ENCODE data around the gene ELF4. TPM values are rescaled to one million over a fixed set of nuclear protein-coding genes. Genes with fewer than 3 reads are reported as not detected.

Gene ELF4
- total RNA-seq, 1 experiment from 2014 or later = 1.9 TPM

DNA sequence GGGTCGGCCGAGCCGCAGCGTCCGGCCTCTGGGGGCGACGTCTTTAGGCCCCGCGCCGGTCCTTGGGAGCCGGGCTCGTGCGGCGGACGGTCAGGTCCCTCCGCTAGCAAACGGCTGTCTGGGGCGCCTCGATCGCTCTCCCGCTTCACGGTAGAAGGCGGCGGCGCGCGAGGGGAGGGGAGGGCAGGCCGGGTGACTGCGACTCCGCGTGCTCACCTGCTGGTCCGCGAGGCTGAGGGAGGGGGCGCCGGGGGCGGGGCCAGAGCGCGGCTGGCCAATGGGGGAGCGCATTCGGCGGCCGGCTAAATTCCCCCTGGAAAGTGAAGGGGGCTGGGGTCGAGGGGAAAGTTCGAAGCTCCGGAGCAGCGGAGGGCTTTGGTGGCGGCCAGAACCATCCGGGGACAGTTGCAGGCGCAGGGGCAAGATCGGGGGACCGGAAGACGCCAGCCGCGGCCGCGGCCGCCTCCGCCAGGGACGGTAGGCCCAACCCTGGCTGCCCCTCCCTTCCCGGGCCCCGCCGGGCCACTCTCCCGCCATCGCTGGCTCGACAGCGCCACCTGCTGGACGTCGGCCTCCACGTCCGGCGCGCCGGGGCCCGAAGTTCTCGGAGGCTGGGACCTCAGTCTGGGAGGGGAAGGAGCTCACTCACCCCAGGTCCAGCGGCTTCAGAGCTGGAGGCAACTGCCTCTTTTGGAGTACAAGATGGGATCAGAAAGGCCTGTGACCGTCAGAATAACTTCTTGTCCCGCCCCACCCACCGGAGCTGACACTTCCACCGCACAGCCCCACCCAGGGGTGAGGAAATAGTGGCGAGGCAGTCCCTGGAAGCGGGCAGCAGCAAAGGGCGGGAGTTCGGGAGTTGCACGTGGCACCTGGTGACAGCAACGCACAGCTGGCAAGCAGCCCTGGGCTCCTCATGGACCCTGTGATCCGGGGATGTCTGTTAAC is 49.9 kb downstream of the ELF4 start (continued):
- TF ChIP-seq, protein P1, sequence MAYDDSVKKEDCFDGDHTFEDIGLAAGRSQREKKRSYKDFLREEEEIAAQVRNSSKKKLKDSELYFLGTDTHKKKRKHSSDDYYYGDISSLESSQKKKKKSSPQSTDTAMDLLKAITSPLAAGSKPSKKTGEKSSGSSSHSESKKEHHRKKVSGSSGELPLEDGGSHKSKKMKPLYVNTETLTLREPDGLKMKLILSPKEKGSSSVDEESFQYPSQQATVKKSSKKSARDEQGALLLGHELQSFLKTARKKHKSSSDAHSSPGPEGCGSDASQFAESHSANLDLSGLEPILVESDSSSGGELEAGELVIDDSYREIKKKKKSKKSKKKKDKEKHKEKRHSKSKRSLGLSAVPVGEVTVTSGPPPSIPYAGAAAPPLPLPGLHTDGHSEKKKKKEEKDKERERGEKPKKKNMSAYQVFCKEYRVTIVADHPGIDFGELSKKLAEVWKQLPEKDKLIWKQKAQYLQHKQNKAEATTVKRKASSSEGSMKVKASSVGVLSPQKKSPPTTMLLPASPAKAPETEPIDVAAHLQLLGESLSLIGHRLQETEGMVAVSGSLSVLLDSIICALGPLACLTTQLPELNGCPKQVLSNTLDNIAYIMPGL (CRISPR knock-in tag; IDR thresholded peaks at IDR 0.05) = peak; percentile 55; the same call in 1 of the 2 replicates
- TF ChIP-seq ZNF532 (CRISPR knock-in tag; IDR thresholded peaks at IDR 0.05; ENCODE audit: borderline replicate concordance) = no peak
- TF ChIP-seq ZNF396 (CRISPR knock-in tag; IDR thresholded peaks at IDR 0.05; ENCODE audit: borderline replicate concordance) = no peak
- TF ChIP-seq GABPB1 (CRISPR knock-in tag; IDR thresholded peaks at IDR 0.05) = no peak
- no peak for TF ChIP-seq E2F4 (CRISPR knock-in tag; IDR thresholded peaks at IDR 0.05; ENCODE audit: borderline replicate concordance, low read depth)
- 0 out of 2 replicates have a peak, but pooled peaks have one; percentile 37 for TF ChIP-seq JUN (CRISPR knock-in tag; IDR thresholded peaks at IDR 0.05)
- TF ChIP-seq GRHL2 (CRISPR knock-in tag; IDR thresholded peaks at IDR 0.05; ENCODE audit: insufficient replicate concordance, severe bottlenecking) = no peak
- 0 out of 2 replicates have a peak, but pooled peaks have one; percentile 30 for TF ChIP-seq MYBL2 (CRISPR knock-in tag; IDR thresholded peaks at IDR 0.05)
- TF ChIP-seq ARID4B (CRISPR knock-in tag; IDR thresholded peaks at IDR 0.05; ENCODE audit: borderline replicate concordance) = no peak; the same call in 1 of the 2 replicates
- no peak for TF ChIP-seq TCF7 (CRISPR knock-in tag; IDR thresholded peaks at IDR 0.05; ENCODE audit: low read depth)
- peak; percentile 81 for TF ChIP-seq TP53 (CRISPR knock-in tag; IDR thresholded peaks at IDR 0.05)
- TF ChIP-seq, protein P2, sequence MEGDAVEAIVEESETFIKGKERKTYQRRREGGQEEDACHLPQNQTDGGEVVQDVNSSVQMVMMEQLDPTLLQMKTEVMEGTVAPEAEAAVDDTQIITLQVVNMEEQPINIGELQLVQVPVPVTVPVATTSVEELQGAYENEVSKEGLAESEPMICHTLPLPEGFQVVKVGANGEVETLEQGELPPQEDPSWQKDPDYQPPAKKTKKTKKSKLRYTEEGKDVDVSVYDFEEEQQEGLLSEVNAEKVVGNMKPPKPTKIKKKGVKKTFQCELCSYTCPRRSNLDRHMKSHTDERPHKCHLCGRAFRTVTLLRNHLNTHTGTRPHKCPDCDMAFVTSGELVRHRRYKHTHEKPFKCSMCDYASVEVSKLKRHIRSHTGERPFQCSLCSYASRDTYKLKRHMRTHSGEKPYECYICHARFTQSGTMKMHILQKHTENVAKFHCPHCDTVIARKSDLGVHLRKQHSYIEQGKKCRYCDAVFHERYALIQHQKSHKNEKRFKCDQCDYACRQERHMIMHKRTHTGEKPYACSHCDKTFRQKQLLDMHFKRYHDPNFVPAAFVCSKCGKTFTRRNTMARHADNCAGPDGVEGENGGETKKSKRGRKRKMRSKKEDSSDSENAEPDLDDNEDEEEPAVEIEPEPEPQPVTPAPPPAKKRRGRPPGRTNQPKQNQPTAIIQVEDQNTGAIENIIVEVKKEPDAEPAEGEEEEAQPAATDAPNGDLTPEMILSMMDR (IDR thresholded peaks at IDR 0.05) = peak; percentile 81
- TF ChIP-seq ZMAT4 (CRISPR knock-in tag; IDR thresholded peaks at IDR 0.05) = no peak
- TF ChIP-seq KAT7 (CRISPR knock-in tag; IDR thresholded peaks at IDR 0.05; ENCODE audit: borderline replicate concordance) = no peak
- no peak for TF ChIP-seq ZNF219 (CRISPR knock-in tag; IDR thresholded peaks at IDR 0.05; ENCODE audit: borderline replicate concordance)
- TF ChIP-seq ELF4 (CRISPR knock-in tag; IDR thresholded peaks at IDR 0.05; ENCODE audit: low read depth) = no peak
- TF ChIP-seq, protein P3, sequence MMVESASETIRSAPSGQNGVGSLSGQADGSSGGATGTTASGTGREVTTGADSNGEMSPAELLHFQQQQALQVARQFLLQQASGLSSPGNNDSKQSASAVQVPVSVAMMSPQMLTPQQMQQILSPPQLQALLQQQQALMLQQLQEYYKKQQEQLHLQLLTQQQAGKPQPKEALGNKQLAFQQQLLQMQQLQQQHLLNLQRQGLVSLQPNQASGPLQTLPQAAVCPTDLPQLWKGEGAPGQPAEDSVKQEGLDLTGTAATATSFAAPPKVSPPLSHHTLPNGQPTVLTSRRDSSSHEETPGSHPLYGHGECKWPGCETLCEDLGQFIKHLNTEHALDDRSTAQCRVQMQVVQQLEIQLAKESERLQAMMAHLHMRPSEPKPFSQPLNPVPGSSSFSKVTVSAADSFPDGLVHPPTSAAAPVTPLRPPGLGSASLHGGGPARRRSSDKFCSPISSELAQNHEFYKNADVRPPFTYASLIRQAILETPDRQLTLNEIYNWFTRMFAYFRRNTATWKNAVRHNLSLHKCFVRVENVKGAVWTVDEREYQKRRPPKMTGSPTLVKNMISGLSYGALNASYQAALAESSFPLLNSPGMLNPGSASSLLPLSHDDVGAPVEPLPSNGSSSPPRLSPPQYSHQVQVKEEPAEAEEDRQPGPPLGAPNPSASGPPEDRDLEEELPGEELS (CRISPR knock-in tag; IDR thresholded peaks at IDR 0.05) = peak; percentile 73
- TF ChIP-seq, protein P4, sequence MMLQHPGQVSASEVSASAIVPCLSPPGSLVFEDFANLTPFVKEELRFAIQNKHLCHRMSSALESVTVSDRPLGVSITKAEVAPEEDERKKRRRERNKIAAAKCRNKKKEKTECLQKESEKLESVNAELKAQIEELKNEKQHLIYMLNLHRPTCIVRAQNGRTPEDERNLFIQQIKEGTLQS (CRISPR knock-in tag; conservative IDR thresholded peaks at IDR 0.05) = no peak
- no peak for TF ChIP-seq USF2 (CRISPR knock-in tag; IDR thresholded peaks at IDR 0.05)

Data from WTC11 (cell line).